NCI-H146 treated with DMSO at 0.1 percent for 48 hours (cell line): ENCODE measurements around the gene RAMACL.
"Not testable (repeated sequence)": the region's sequence is repeated elsewhere in the genome, so short reads cannot be mapped to it uniquely, and the experiment has no call there.

ENCODE experiments used
- DNase-seq: peaks from one replicate; lab custom pipeline; 2025; ENCODE audit not compliant: unreplicated experiment; lab: John Stamatoyannopoulos, UW

RAMACL gene

DNA sequence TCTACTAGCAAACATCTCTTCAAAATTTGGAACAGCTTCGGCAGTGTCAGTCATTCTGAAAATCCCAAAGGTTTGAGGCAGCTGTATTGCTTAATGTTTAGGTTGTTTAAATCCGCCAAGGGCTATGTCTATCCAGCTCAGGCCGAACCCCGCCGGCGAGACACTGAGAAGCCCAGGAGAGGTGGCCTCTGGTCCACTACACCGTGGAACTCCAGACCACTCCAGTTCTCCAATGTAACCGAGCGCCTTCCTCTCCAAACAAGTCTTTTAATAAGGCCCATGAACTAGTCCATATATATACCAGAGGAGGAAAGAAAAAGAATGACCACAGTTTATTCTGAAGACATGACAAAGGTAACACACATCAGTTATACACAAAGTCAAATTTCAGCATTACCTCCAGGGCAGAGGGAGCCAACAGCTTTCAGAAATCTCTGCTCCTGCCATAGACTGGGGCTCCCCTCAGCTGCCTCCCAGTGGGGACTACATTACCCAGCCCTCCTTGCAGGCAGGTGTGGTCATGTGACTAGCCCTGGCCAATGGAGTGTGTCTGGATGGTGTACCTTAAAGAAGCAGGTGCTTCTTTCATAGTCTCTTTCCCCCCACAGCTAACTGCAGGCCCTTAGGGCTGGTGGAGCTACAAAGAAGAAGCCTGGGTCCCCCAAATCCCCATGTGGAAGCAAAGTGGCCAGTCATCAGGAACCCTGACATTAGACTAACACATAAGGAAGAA, at the start of gene RAMACL:
RAMACL (minus strand) TSS at position 255 of the 733 bp plus-strand sequence; CDS start at position 54, 201 bp downstream.
- DNase-seq: no peak

- no peak for DNase-seq
These were observed 48.8 kb upstream of the RAMACL start for GRCh38 chr6:166635013-166635970.

GRCh38 chr6:166634581-166634980, 48.1 kb upstream of the RAMACL start:
- not testable (repeated sequence) for DNase-seq

DNA sequence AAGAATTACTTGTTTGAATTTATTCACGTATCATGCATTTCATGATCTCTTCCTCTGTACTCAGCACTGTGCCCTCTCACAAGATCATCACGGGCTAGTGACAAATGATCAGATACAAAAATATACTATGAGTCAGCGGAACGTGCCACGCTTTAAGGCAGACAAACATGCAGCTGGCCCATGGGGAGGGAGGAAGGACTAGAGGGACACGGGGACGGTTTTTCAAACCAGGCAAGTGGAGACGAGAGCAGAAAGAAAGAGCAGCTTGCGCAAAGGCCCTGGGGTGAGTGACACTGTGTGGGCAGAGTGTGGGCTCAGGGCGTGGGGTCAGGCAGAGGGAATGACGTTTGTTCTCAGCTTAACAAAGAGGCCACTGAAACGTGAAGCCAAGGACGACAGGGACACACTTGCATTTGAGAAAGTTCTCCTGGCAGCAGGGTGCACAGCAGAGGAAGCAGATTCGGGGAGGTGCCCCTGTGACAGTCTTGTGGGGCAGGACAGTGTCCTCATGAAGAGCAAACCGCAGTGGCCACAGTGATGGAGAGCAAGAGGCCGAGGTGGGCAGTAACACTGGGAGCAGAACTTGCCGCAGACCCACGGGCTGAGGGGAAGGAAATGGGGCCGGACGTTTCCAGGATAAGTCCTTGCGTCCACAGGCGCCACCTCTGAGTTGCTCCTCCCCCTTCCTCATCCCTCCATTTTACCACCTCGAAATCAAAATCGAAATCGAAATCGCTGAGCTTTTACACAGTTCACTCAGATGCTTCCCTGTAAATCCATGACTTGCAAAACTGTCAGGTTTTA, 47.5 kb upstream of the RAMACL start:
- no peak for DNase-seq

DNA sequence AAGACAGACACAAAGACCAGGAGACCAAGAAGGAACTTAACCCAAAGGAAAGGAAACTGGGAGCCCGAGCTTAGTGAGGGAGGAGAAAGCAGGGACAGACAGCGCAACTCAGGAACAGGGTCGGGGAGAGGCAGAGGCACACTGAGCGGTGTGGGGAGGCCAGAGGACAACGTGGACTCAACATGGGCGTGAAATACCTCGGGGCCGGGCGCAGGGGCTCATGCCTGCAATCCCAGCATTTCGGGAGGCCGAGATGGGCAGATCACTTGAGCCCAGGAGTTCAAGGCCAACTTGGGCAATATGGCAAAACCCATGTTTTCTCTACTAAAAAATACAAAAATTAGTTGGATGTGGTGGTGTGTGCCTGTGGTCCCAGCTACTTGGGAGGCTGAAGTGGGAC, 46.3 kb upstream of the RAMACL start:
- DNase-seq: no peak

DNA sequence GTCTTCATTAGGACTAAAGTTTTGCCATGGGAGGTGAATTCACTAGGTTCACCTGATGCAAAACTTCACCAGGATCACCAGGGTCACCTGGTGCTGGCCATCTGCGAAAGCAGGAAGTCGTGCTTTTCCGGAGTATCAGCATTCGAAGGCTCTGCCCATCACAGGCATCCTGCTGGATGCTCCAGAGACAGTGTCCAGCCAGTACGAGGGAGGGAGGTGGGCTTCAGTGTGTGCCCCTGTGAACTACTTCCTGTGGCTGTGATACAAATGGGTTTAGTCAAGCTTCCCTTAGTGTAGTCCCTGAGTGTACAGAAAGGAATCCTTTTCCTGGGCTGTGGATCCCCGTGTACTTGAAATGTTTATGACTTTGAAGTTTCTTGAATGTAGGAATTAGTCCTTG, 44.0 kb upstream of the RAMACL start:
- no peak for DNase-seq

DNA sequence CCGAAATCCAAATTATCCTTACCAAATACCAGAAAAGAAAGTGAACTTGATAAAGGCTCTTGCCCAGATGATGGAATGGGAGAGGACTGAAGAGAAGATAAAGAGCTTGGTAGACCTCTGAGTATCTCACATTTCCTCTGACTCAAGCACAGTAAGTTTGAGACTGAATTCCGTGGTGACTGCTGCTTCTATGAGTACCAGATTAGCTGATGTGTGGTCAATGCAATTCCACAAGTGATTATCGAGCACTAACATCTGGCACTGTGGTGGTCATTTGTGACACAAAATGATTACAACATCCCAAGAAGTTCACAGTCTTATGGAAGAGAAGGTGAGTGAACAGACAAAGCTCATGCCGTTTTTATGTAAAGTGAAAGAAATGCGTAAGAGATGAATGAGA, 43.1 kb upstream of the RAMACL start:
- DNase-seq: no peak

GRCh38 chr6:166627875-166628801, 41.7 kb upstream of the RAMACL start:
- peak; percentile 82 for DNase-seq

- DNase-seq: peak; percentile 100
These were observed 40.8 kb upstream of the RAMACL start, which contains the start of gene RPS6KA2 for GRCh38 chr6:166627033-166627874. TSS of gene RPS6KA2 (minus strand) at chr6:166627251. CDS start at chr6:166627019, 232 bp downstream.

DNA sequence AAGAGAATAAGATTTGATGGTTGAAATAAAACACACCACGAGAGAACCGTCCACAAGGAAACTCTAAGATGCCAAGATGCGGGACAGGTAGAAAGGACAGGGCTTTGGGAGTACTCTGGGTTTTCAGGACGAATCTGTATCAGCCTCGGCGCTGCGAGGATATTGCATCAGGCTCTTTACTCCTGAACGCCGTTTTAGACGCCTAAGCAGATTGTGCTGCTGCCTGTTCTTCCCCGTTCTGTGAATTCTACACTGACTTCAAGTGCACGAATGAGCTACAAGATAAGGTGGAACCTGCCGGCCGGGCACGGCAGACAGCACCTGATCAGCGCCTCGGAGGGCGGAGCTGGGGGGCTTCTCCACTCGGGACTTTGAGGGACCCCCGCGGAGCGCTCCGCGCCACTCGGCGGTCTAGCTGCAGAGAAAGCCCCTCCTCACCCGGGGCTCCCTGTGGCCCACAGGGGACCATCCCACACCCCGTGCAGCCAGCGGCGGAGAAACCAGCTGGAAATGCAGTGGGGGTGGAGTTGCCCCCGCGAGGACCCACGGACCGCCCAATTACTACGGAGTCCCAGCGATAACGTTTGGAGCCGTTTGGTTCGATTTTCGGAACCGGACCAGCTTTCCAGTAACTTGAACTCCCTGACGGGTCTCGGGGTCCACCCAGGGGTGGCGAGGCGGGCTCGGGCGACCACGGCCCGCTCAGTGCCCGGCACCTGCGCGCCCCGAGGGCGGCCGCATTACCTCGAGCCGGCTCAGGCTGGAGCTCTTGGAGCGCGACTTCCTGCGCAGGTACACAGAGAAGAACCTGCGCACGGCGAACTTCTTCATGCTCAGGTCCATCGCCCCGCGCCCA, 39.9 kb upstream of the RAMACL start:
- peak; percentile 68 for DNase-seq

GRCh38 chr6:166625356-166625755, 38.9 kb upstream of the RAMACL start:
- no peak for DNase-seq

- DNase-seq: no peak
These were observed 37.8 kb upstream of the RAMACL start for GRCh38 chr6:166624275-166624674.

DNA sequence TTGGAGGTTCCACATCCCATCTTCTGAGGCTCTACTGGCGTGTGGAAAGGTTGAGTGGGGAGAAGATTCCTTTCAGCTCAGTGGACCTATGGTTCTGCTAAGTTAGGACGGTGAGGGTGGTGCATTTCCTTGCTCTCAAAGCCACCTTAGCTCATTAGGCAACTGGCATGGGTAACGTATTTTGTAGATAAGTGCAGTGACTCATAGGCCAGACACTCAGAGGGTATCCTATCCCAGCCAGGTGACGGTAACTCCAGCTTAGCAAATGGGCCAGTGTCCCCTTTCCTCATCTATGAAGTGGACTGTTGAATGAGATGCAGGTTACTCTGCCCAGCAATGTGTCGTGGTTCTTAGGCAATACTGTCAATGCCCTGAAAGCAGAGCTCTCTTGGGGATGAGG, 36.8 kb upstream of the RAMACL start:
- DNase-seq: no peak

GRCh38 chr6:166621114-166621540, 34.6 kb upstream of the RAMACL start:
- no peak for DNase-seq

DNA sequence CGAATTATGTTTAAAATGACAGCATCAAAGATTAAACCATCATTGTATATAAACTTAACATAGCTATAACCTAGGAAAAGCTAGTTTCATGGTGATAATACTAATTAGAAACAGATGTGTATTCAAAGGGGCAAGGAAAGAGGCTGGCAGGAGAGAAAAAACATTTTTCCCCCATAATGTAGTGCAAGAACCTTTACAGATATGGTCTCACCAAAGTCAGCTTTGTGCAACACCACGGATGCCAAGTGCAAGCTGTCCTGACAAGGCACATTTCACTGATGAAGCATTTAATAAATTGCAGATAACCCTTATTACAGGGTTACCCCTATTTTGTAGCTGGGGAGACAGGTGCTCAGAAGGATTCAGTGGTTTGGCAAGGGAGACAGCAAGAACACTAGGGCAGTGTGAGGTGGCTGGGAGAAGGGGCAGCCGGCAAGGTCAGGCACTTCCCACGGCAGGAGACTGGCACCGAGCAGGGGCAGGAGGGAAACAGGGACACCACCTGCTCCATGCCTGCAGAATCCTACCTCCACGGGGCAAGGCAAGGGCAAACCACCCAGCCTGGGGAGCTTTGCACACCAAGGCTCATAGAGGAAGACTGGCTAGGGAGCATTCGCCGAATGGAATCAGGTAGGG, 34.1 kb upstream of the RAMACL start:
- no peak for DNase-seq

- DNase-seq: no peak
These were observed 33.4 kb upstream of the RAMACL start for GRCh38 chr6:166619912-166620311.

GRCh38 chr6:166618866-166619761, 32.6 kb upstream of the RAMACL start:
- no peak for DNase-seq
